NK-92 (cell line): ENCODE data around the gene EIF2B2.

ENCODE experiments used
- DNase-seq: peaks from one replicate; lab custom pipeline; 2025; ENCODE audit not compliant: unreplicated experiment; lab: John Stamatoyannopoulos, UW

EIF2B2 gene

GRCh38 chr14:74973905-74974363, 28.8 kb upstream of the EIF2B2 start:
- DNase-seq, result no peak

GRCh38 chr14:74974364-74975058, 28.2 kb upstream of the EIF2B2 start:
- DNase-seq, result no peak

DNA sequence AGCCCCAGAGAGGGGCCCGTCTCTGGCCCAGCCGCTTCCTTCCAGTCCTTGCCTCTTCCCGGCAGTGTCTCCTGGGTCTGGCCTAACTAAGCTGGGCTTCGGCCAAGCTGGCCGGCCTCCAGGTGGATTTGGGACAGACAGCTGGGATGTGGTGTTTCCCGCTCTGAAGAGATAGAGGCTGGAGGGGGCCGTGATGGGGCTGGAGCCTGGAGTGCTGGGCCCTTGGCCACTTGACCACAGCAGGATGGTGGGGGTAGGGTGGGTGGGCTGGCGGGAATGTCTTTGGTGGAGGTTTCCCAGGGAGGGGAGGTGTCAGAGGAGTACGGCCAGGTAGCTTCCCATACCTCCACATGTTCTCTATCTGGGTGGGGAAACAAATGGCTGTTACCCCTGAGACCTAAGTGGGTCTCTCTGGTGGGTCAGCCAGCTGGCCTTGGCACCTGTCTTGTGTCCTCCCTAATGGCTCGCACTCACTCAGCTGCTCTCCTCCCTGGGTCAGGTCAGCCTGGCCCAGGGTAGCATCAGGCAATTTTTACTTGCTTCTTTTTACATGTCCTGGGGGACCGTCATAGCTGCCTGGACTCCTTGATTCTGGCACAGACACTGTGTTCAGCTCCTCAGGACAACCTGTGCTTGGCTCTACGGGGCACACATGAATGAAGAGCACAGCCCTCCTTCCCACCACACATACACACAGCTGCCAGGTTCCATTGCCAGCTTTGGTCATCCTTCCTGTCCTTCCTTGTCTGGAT, 27.5 kb upstream of the EIF2B2 start:
- DNase-seq, result no peak

- no peak for DNase-seq
Observed at GRCh38 chr14:74976264-74977113, 26.2 kb upstream of the EIF2B2 start.

GRCh38 chr14:74977164-74977900, 25.4 kb upstream of the EIF2B2 start:
- DNase-seq, result no peak

GRCh38 chr14:74977901-74978385, 24.8 kb upstream of the EIF2B2 start:
- no peak for DNase-seq

DNA sequence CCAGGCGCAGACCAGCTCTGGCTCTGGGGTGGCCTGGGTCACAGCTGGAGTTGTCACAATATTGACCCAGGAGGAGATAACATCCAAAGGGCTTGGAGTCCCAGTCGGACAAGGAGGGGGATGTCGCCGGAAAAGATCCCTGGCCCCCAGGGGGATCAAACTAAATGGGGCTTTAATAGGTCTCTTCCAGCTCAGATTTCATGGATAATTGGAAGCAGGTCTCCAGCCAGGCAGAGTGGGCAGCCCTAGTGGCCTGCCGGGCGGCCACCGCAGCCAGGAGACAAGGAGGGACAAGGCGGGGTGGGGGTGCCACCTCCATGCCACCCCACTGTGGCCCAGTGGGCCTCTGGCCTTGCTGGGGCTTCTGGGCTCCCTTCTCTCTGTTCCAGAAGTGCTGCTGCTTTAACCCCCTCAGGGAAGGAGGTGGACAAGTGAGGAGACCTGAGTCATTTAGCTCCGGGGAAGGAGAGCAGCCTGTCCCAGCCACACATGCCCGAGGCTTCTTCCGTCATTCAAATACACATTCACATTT, 24.2 kb upstream of the EIF2B2 start:
- no peak for DNase-seq

DNA sequence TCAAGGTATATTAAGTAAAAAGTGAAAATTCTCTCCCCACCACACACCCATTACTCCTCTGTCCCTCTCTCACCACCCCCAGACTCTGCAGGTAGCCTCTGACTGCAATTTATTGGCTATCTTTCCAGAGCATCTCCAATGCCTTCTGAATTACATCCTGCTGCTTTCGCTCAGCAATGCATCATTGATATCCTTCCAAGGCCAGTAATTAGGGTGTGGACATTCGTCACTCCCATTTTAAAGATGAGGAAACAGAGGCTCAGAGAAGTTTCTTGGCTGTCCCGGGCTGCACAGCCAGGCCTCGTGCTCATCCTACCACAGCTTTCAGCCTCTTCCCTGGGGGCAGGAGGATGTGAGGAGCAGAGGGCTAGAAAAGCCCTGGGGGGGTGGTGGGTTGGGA, 23.7 kb upstream of the EIF2B2 start:
- DNase-seq, result no peak

DNA sequence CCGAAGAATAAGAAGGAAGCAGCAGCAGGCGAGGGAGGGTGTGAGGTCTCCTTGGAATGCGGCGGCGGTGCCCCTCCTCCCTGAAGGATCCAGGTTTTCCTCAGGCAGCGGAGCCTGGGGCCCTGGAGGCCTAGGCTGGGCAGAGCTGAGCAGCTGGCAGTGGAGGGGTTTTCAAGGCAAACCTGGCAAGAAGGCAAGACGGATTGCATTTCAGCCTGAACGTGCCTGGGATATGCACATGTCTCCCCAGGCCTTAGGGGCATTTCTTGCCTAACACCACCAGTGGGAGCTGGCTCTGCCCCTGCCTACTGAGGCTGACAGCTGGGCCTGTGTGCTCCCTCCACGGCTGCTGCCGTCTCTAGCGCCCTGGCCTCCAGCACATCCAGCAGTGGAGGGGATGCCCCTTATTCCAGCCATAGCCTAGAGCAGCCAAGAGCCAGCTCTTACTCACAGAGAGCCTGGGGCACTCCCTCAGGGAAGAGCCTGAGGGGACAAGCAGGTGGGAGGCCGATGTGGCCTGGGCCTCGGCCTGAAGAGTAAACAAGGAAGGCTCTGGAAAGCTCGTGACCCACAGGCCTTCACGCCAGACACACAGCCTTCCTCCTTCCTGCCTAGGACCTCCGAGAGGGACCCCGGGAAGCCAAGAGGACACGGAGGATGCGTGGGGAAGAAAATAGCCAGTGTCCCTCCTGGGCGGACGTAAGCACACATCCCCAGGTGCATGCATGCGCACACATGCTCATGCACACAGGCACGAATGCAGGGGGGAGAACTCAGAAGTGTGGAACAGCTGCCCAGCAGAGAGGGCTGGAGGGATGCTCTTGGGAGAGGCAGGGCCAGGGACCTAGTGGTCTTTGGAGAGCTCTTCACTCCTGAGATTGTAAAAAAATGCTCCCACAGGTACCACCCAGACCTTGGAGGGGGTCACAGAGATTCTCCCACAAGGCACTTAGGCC, 23.0 kb upstream of the EIF2B2 start:
- no peak for DNase-seq

- no peak for DNase-seq
Observed at GRCh38 chr14:74980398-74980730, 22.4 kb upstream of the EIF2B2 start.

- DNase-seq, result no peak
Observed at GRCh38 chr14:74980731-74981461, 21.8 kb upstream of the EIF2B2 start.

GRCh38 chr14:74981462-74981782, 21.3 kb upstream of the EIF2B2 start:
- DNase-seq, result no peak

DNA sequence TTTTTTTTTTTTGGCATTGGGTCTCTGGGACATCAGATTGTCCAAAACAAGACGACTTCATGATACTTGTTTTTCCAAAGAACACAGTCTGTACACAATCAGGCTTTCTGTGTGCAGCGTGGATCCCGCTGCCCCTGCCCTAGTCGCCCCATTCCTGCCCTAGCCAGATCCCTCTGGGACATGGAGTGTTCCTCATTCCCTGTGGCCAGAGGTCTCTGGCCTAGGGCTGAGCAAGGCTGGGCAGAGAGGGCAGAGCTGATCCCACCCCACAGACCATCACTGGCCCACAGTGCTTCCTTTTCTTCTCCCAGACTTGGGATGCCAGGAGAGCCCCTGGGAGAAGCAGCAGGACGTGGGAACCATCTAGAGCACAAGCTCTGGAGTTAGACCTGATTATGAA, 20.9 kb upstream of the EIF2B2 start:
- no peak for DNase-seq

DNA sequence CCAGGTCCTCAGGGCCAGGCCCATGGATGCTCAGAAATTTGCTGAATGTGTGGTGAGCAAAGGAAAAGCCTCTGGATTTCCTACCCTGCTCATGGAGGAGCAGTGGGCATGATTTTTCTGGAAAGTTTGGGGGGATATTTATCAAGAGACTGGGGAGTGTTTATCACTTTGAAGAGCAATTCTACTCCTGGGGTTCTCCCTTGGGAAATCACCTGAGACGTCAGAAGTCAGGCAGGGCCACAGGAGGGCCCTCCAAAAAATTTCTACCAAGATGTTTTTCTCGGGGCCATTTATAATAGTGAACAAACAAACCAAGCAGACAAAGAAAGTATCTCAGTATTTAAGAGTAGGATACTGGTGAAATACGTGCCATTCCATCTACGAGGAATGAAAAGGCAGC, 20.1 kb upstream of the EIF2B2 start:
- no peak for DNase-seq

GRCh38 chr14:74983343-74983742, 19.4 kb upstream of the EIF2B2 start:
- no peak for DNase-seq

DNA sequence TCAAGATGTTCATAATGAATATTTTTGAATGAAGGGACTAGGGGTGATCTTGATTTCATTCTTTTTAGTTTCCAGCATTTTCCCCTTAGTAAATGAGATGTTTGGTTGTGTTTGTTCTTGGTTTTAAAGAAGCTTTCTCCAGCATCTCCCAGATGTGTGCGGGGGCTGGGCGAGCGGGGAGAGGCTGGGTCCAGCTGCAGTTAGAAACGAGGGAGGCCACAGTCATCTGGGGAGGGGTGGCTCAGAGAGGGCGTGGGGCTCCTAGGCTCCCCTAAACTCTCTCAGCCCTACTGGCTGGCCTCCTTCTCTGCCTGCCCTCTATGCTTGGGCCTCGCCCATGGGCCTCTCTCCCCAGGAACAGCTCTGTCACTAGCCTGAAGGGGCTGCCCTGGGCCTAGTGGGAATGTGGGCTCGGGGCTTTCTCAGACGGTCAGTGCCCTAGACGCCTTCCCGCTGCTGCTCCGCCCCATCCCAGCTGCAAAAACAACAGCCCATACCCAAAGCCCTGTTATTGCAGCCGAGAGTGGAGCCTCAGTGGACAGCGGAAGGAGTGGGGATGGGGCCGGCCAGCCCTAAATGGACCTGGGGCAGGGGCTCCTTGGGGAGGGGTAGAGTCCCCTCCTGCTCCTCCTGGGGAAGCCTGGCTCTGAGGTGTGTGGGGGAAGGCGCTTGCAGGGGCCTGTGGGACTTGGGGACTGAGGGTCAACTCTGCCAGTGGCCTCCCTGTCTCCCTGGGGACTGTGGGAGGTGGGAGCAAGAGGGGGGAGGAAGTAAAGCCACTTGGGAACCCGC, 18.3 kb upstream of the EIF2B2 start:
- no peak for DNase-seq

GRCh38 chr14:74985028-74985310, 17.8 kb upstream of the EIF2B2 start:
- no peak for DNase-seq

DNA sequence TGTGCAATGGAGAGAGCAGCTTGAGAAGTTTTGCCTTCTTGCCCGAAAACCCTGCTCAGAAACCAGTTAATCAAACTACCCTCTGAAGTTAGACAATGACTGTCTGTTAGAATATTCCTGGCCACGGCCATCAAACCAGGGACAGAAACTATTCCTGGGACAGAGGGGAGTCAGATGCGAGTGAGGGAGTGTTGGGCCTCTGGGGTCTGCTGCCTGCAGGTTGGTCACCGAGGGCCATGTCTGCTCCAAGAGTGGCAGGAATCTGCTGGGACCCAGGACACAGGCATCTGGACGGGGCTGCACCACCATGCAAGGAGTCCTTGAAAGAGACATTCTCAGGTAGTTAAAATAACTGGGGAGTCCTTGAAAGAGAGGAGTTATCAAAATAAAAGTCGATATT, 16.9 kb upstream of the EIF2B2 start:
- DNase-seq, result no peak

GRCh38 chr14:74988131-74988530, 14.6 kb upstream of the EIF2B2 start:
- DNase-seq, result no peak
